Lower leg skin (tissue), 4 donors: ENCODE results near the gene GID4. TPM values are rescaled to one million over a fixed set of nuclear protein-coding genes. Genes with fewer than 3 reads are reported as not detected.
A peak's percentile ranks its signal among the peaks of the same experiment; 100 is the strongest.

Experiments used
- DNase-seq, 2 donors: peaks; one replicate each; pipeline ENCODE4 v3.0.0-alpha.2; 2019; ENCODE audit warnings: low spot score in 2 of 2
- H3K4me3 ChIP-seq: fragments of 200-600 bp; sonication (generic); 2 replicates; pipeline ENCODE4 v1.5.1; 2017; ENCODE audit warnings: mild to moderate bottlenecking, low read depth; ENCODE audit not compliant: poor library complexity, severe bottlenecking
- POLR2A ChIP-seq, 2 donors: fragments of 450-650 bp; IDR thresholded peaks; one replicate each; pipeline ENCODE4 v1.6.1; 2016 to 2017; ENCODE audit warnings: antibody characterized with exemption in 2 of 2, mild to moderate bottlenecking in 1 of 2, moderate library complexity in 1 of 2
- WGBS, 2 donors: methylation state at CpG; one replicate each; pipeline ENCODE4 v1.1.5; 2018; 5-methylcytosine and 5-hydroxymethylcytosine counted together
- intact Hi-C: fragments of 100-400 bp; cut with DNase I; formaldehyde crosslinking; loops from one replicate; pipeline ENCODE4 v1.15.0; 2023; ENCODE audit warnings: low total_unique reads
- total RNA-seq, 4 donors: library from RNA; depleted of rRNA; stranded (reverse); fragments of >200 nt; gene quantifications; one replicate each; pipeline ENCODE4 v1.1.0, GENCODE V29; 2016
- TF ChIP-seq, protein P1 (sequence below), 3 donors: fragments of 450-650 bp; IDR thresholded peaks; one replicate each; pipeline ENCODE4 v1.5.1; 2016; ENCODE audit warnings: antibody characterized with exemption in 3 of 3, mild to moderate bottlenecking in 3 of 3, moderate library complexity in 2 of 3

GID4 gene
- total RNA-seq, 4 donors from 2014 or later: 23.0 to 30.1 (median 24.1) TPM

- peak overlapping the region; percentile 67 for H3K4me3 ChIP-seq
- WGBS, 2 donors: 17 to 20% methylated on average over 6 of the region's 6 CpGs
- no peak for DNase-seq
- no peak for TF ChIP-seq POLR2A (IDR thresholded peaks at IDR 0.05)
- TF ChIP-seq, protein P1, sequence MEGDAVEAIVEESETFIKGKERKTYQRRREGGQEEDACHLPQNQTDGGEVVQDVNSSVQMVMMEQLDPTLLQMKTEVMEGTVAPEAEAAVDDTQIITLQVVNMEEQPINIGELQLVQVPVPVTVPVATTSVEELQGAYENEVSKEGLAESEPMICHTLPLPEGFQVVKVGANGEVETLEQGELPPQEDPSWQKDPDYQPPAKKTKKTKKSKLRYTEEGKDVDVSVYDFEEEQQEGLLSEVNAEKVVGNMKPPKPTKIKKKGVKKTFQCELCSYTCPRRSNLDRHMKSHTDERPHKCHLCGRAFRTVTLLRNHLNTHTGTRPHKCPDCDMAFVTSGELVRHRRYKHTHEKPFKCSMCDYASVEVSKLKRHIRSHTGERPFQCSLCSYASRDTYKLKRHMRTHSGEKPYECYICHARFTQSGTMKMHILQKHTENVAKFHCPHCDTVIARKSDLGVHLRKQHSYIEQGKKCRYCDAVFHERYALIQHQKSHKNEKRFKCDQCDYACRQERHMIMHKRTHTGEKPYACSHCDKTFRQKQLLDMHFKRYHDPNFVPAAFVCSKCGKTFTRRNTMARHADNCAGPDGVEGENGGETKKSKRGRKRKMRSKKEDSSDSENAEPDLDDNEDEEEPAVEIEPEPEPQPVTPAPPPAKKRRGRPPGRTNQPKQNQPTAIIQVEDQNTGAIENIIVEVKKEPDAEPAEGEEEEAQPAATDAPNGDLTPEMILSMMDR (IDR thresholded peaks at IDR 0.05): no peak
- intact Hi-C loops: loop anchor here (10.0 kb wide), 1 partner anchor 366 kb away; no protein-coding TSS in a partner anchor
Measured at GRCh38 chr17:18040261-18040858, 1.2 kb downstream of the GID4 start.

DNA sequence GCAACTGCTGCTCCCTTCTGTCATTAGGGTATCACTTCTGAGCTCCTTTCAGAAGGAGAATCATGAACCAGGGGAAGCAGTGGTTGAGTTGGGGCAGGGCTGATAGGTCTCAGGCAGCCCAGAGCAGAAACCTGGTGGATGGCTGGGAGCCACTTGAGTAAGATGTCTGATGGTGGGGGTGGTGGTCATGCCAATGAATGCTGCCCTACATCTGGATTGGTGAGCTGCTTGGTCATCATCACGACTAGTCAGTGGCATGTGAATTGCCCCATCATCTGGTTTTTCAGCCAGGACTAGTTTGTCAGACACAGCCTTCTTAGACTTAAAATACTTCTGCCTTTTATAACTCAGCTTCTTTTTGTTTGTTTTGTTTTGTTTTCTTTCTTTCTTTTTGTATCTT, 2.6 kb downstream of the GID4 start:
- TF ChIP-seq, protein P1 (IDR thresholded peaks at IDR 0.05): no peak
- no peak for DNase-seq
- H3K4me3 ChIP-seq: no peak overlapping the region
- 35 to 36% methylated on average over 1 of the region's 1 CpG for WGBS, 2 donors
- intact Hi-C loops: loop anchor here (10.0 kb wide), 1 partner anchor 367 kb away; no protein-coding TSS in a partner anchor

- no peak overlapping the region for H3K4me3 ChIP-seq
- WGBS, 2 donors: 84 to 85% methylated on average over 8 of the region's 8 CpGs
- TF ChIP-seq, protein P1 (IDR thresholded peaks at IDR 0.05): no peak
- no peak for TF ChIP-seq POLR2A (IDR thresholded peaks at IDR 0.05)
- intact Hi-C loops: loop anchor here (10.0 kb wide), 1 partner anchor 368 kb away; no protein-coding TSS in a partner anchor
- no peak for DNase-seq
Measured at GRCh38 chr17:18042983-18043382, 3.8 kb downstream of the GID4 start.

DNA sequence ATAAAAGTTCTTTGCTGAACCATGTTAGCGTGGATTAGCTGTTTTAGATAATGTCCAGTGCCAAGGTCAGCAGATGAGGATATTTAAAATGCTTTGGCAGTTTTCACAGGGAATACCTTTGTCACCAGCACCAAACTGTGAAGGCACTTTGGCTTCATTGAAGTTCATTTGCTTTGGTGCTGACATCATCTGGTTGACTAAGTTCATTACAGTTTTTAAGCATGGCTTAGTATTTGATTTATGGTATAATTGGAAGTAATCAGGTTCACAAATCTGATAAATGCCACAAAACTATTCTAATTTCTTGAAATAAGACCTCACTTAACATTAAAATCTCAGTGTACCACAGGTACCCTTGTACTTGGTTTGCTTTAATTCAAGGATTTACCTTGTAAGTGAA, 4.3 kb downstream of the GID4 start:
- no peak for DNase-seq
- intact Hi-C loops: loop anchor here (10.0 kb wide), 1 partner anchor 369 kb away; no protein-coding TSS in a partner anchor
- no peak overlapping the region for H3K4me3 ChIP-seq
- 49 to 73% methylated on average over 1 of the region's 1 CpG for WGBS, 2 donors
- TF ChIP-seq, protein P1 (IDR thresholded peaks at IDR 0.05): no peak

GRCh38 chr17:18044609-18045008, 5.4 kb downstream of the GID4 start:
- no peak for TF ChIP-seq POLR2A (IDR thresholded peaks at IDR 0.05)
- TF ChIP-seq, protein P1 (IDR thresholded peaks at IDR 0.05): no peak
- 88 to 90% methylated on average over 3 of the region's 3 CpGs for WGBS, 2 donors
- DNase-seq: no peak
- H3K4me3 ChIP-seq: no peak overlapping the region
- intact Hi-C loops: loop anchor here (10.0 kb wide), 1 partner anchor 370 kb away; no protein-coding TSS in a partner anchor
